Natural killer cell (primary cell): ENCODE results near the gene ZNF48. TPM values are rescaled to one million over a fixed set of nuclear protein-coding genes. Genes with fewer than 3 reads are reported as not detected.

Experiments used
- ATAC-seq, 3 donors: fragments of 150-1000 bp in 2 of 3; fragments of 200-7000 bp in 1 of 3; cut with Tn5 transposase; 1 replicate in 1 of 3; 2 replicates in 2 of 3; pipeline ENCODE4 v1.10.0; 2021; ENCODE audit warnings: mild to moderate bottlenecking in 2 of 3, moderate library complexity in 2 of 3
- DNase-seq, 2 donors: peaks; one replicate each; pipeline versions ENCODE4 v3.0.0 to v3.0.0-alpha.2; 2013 to 2021; ENCODE audit warnings: mixed read lengths in 1 of 2
- H3K27ac ChIP-seq: one replicate; pipeline ENCODE4 v1.5.1; 2013; ENCODE audit warnings: mild to moderate bottlenecking, low read length
- H3K27me3 ChIP-seq: one replicate; pipeline ENCODE4 v1.6.1; 2013; ENCODE audit warnings: low read length; ENCODE audit not compliant: control insufficient read depth, insufficient read depth
- H3K36me3 ChIP-seq: one replicate; pipeline ENCODE4 v1.6.1; 2013; ENCODE audit warnings: low read length; ENCODE audit not compliant: control insufficient read depth, insufficient read depth
- H3K4me1 ChIP-seq: one replicate; pipeline ENCODE4 v1.6.1; 2013; ENCODE audit warnings: low read length; ENCODE audit not compliant: control insufficient read depth, insufficient read depth
- H3K4me3 ChIP-seq: one replicate; pipeline ENCODE4 v1.5.1; 2013; ENCODE audit warnings: low read length
- H3K9me3 ChIP-seq: one replicate; pipeline ENCODE4 v1.6.1; 2013; ENCODE audit warnings: low read length; ENCODE audit not compliant: control insufficient read depth, insufficient read depth
- H3K27ac Mint-ChIP-seq, 2 donors: one replicate each; pipeline ENCODE4 v1.8.0; 2022; ENCODE audit warnings: mild to moderate bottlenecking in 2 of 2, mixed read lengths in 2 of 2, moderate library complexity in 1 of 2
- H3K27me3 Mint-ChIP-seq, 2 donors: one replicate each; pipeline ENCODE4 v1.8.0; 2022; ENCODE audit warnings: low read depth in 2 of 2, mixed read lengths in 2 of 2
- H3K36me3 Mint-ChIP-seq: one replicate; pipeline ENCODE4 v1.8.0; 2022; ENCODE audit warnings: mixed read lengths
- H3K4me1 Mint-ChIP-seq, 2 donors: one replicate each; pipeline ENCODE4 v1.8.0; 2022; ENCODE audit warnings: mixed read lengths in 2 of 2
- H3K4me3 Mint-ChIP-seq: one replicate; pipeline ENCODE4 v1.8.0; 2022; ENCODE audit warnings: mild to moderate bottlenecking, moderate library complexity, mixed read lengths
- H3K9me3 Mint-ChIP-seq, 2 donors: one replicate each; pipeline ENCODE4 v1.8.0; 2022; ENCODE audit warnings: mixed read lengths in 2 of 2
- WGBS: methylation state at CpG from one replicate; pipeline ENCODE4 v1.1.7; 2013; ENCODE audit warnings: missing lambda C conversion rate; ENCODE audit not compliant: insufficient coverage; 5-methylcytosine and 5-hydroxymethylcytosine counted together
- intact Hi-C: fragments of 100-400 bp; cut with micrococcal nuclease; formaldehyde crosslinking; loops from one replicate; pipeline ENCODE4 v1.14.2; 2022
- total RNA-seq, 4 donors: library from RNA; stranded (reverse); fragments of 120-200 nt in 1 of 4; gene quantifications; one replicate each; pipeline versions ENCODE4 v1.2.3 to v1.2.4, GENCODE V29; 2013 to 2022
- TF ChIP-seq, protein P1 (sequence below): fragments of 200-600 bp; IDR thresholded peaks from one replicate; pipeline ENCODE4 v1.8.0; 2022; ENCODE audit warnings: antibody characterized with exemption

The ZNF48 gene
- total RNA-seq, 3 donors from 2014 or later (not counting 1 experiment from before 2014, with no cell fraction given), result 5.5 to 7.4 (median 7.1) TPM

DNA sequence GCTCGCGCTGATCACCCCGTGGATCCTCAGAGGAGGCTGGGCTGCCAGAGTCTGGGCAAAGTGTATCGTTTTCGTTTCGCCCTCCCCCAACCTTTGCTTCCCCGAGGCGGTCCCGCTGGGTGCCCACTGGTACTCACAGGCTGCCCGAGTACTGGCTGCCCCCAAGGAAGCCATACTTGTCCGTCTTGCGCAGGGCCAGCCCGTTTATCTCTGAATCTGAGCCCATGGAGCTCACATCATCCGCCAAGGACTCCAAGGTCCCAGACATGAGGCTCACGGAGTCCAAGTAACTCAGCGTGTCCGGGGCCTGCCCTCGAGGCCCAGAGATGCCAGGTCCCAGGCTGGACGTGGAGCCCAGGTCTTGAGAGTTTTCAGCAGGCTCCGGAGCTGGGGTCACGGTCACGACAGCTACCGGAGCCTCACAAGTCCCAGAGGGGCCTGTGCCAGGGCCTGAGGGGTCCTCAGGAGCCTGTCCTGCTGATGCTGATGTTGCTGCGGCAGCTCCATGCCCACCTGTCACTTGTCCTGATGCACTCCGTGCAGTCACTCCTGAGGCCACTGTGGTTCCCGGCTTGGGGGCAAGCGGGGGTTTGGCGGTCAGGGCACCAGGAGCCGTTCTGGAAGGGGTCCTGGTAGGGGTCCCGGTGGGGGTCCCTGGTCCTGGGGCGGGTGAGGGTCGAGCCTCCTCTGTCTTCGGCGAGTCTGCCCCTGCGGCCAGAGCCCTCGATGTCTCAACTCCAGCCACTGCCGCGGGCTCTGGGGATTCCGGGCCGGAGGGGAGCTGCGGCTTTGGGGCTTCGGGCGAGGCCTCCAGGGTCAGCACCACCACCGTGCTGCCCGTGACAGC is 25.9 kb upstream of the ZNF48 start:
- Histone ChIP-seq H3K9me3 (no peaks in the 10 kb centered on the region), H3K27ac (peak overlapping the region; percentile 25), H3K4me3 (peak overlapping the region; percentile 64), H3K4me1 (peaks cover 35% of the 10 kb centered on the region), H3K36me3 (peaks cover 13% of the 10 kb centered on the region), H3K27me3 (no peaks in the 10 kb centered on the region)
- Mint-ChIP-seq H3K36me3 (no peaks in the 10 kb centered on the region), H3K4me1 (peaks cover 55 to 65% of the 10 kb centered on the region in 2 donors), H3K27me3 (peaks cover 0 to 3% of the 10 kb centered on the region in 2 donors), H3K4me3 (peak overlapping the region; percentile 93), H3K27ac (peak overlapping the region; percentile 80 to 88), H3K9me3 (no peaks in the 10 kb centered on the region)
- WGBS, result under 1% methylated on average over 45 of the region's 45 CpGs
- ATAC-seq (no peak), DNase-seq (peak in 1 of 2 donors; percentile 46)
- intact Hi-C loops, result no loop called here
- TF ChIP-seq, protein P1, sequence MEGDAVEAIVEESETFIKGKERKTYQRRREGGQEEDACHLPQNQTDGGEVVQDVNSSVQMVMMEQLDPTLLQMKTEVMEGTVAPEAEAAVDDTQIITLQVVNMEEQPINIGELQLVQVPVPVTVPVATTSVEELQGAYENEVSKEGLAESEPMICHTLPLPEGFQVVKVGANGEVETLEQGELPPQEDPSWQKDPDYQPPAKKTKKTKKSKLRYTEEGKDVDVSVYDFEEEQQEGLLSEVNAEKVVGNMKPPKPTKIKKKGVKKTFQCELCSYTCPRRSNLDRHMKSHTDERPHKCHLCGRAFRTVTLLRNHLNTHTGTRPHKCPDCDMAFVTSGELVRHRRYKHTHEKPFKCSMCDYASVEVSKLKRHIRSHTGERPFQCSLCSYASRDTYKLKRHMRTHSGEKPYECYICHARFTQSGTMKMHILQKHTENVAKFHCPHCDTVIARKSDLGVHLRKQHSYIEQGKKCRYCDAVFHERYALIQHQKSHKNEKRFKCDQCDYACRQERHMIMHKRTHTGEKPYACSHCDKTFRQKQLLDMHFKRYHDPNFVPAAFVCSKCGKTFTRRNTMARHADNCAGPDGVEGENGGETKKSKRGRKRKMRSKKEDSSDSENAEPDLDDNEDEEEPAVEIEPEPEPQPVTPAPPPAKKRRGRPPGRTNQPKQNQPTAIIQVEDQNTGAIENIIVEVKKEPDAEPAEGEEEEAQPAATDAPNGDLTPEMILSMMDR, result no peak

- Mint-ChIP-seq H3K4me1 (peaks cover 55 to 65% of the 10 kb centered on the region in 2 donors), H3K4me3 (peak overlapping the region; percentile 93), H3K27ac (peak overlapping the region; percentile 91 to 94), H3K9me3 (no peaks in the 10 kb centered on the region), H3K27me3 (peaks cover 0 to 3% of the 10 kb centered on the region in 2 donors), H3K36me3 (no peaks in the 10 kb centered on the region)
- ATAC-seq (peak; percentile 1 to 2 (median 2)), DNase-seq (no peak)
- Histone ChIP-seq H3K27me3 (no peaks in the 10 kb centered on the region), H3K4me1 (peaks cover 35% of the 10 kb centered on the region), H3K9me3 (no peaks in the 10 kb centered on the region), H3K4me3 (peak overlapping the region; percentile 64), H3K36me3 (peaks cover 8% of the 10 kb centered on the region), H3K27ac (no peak overlapping the region)
- whole genome bisulfite sequencing, result under 1% methylated on average over 76 of the region's 76 CpGs
- intact Hi-C loops, result loop anchor here (1.0 to 5.0 kb wide), 6 partner anchors 8 to 563 kb away; partner anchors contain the start of genes CD2BP2, DCTPP1 and MAZ
- TF ChIP-seq, protein P1, result no peak
Measured at GRCh38 chr16:30369938-30370455, 25.2 kb upstream of the ZNF48 start.

GRCh38 chr16:30370456-30371247 is 24.6 kb upstream of the ZNF48 start, which contains the start of gene TBC1D10B:
Gene TBC1D10B, minus strand, starts transcription at chr16:30370494. Its CDS starts 311 bp downstream, at chr16:30370183.
- peak within 1 kb of the TSS; percentile 93 for H3K4me3 Mint-ChIP-seq
- DNase-seq, result peak; percentile 96 to 99
- H3K9me3 Mint-ChIP-seq, result no peaks in the 10 kb centered on the region
- peak within 1 kb of the TSS; percentile 64 for H3K4me3 ChIP-seq
- TF ChIP-seq, protein P1, result no peak
- peaks cover 1% of the 10 kb centered on the region for H3K36me3 ChIP-seq
- no peaks in the 10 kb centered on the region for H3K36me3 Mint-ChIP-seq
- no peaks in the 10 kb centered on the region for H3K9me3 ChIP-seq
- intact Hi-C loops, result loop anchor here (1.0 to 5.0 kb wide), 6 partner anchors 8 to 563 kb away; partner anchors contain the start of genes CD2BP2, DCTPP1 and MAZ
- H3K27ac ChIP-seq, result peak within 1 kb of the TSS; percentile 70
- peaks cover 48 to 59% of the 10 kb centered on the region in 2 donors for H3K4me1 Mint-ChIP-seq
- H3K27me3 Mint-ChIP-seq, result peaks cover 0 to 3% of the 10 kb centered on the region in 2 donors
- peaks cover 35% of the 10 kb centered on the region for H3K4me1 ChIP-seq
- ATAC-seq, result peak; percentile 82 to 94 (median 82)
- H3K27ac Mint-ChIP-seq, result peak within 1 kb of the TSS; percentile 91 to 94
- H3K27me3 ChIP-seq, result no peaks in the 10 kb centered on the region
- WGBS, result under 1% methylated on average over 40 of the region's 40 CpGs
